GM21717 (cell line): ENCODE results near the gene OXT.

Experiments
- ATAC-seq: cut with Tn5 transposase; IDR thresholded peaks from one replicate; pipeline ENCODE4 v1.9.1; 2021; ENCODE audit warnings: mild to moderate bottlenecking, moderate library complexity; ENCODE audit not compliant: unreplicated experiment

OXT gene

GRCh38 chr20:3084283-3084985, 13.0 kb downstream of the OXT start, which contains the start of gene AVP:
Gene AVP, minus strand, starts transcription at chr20:3084724. Its CDS starts 50 bp downstream, at chr20:3084674.
- no peak for ATAC-seq

- no peak for ATAC-seq
Observed at GRCh38 chr20:3084986-3085360, 13.6 kb downstream of the OXT start.

DNA sequence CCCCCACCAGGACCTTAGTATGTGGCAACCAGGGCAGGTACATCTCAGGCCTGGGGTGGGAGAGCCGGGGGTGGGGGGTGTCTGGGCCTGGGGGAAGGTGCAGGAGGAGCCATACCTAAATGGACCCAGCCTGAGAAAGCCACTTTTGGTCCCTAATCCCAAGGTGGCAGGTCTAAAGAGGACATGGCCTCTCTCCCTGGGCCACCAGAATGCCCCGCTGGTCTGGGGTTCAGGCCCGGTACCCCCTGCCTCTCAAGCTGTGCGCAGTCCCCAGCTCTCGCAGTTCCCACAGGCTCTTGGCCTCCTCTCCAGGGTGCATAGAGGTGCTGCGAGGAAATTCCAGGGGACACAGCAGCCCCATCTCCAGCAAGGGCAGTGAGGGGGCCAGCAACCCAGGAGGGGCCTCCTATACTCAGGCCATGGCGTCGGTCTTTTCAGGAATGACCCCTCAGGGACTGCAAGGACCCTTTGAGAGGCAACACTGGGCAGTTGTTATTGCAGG, 14.2 kb downstream of the OXT start:
- ATAC-seq: no peak

- no peak for ATAC-seq
Observed at GRCh38 chr20:3088031-3088430, 16.6 kb downstream of the OXT start.

DNA sequence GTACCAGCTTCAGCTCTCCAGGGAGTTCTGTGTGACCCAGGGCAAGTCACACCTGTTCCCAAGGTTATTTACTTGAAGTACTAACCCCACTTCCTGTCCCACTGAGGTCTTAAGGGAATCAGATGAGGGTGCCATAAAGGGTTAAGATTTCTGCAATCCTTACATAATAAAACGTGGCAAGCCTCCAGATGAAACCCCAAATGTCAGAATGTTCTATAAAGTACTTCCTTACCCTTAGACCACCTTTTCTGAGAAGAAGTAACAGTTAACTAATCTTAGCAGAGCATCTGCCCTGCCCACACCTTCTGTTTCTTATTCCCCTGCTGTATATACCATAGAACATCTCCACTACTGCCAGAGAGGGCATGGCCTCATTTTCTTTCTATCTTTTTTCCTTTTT, 19.1 kb downstream of the OXT start:
- no peak for ATAC-seq

DNA sequence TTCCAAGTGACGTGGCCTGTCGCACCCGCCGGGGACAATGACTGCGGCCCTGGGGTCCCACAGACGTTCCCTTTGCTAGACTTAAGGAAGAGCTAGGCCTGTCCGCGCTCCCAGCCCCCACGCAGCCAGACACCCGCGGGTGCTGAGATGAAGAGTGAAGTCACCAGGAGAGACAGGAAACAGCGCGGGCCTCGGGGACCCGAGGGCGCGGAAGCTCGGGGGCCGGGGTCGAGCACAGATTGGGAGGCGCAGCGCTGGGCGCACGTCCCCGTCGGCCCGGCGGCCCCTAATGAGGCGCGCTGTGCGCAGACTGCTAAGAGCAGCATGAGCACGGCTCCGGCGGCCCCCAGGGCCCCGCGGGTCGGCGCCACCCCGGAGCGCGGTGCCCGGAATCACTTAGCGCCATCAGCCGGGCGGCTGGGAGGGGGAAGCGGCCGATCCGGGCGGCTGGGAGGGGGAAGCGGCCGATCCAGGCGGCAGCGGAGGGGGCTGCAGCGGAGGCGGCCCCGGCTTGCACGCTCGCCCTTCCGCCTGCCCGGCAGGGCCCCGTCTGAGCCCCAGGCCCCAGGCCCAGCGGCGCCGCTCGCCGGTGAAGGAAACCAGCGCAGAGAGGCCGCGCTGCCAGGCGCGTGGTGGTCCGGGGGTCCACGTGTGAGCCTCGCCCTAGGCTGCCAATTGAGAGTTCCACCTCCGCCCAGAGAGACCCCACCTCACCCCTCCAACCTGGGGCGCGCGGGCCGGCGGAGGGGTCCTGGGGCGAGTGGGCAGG, 21.4 kb downstream of the OXT start:
- no peak for ATAC-seq

- no peak for ATAC-seq
Observed at GRCh38 chr20:3093861-3094361, 22.5 kb downstream of the OXT start.

GRCh38 chr20:3094848-3095629, 23.6 kb downstream of the OXT start:
- no peak for ATAC-seq

- no peak for ATAC-seq
Observed at GRCh38 chr20:3100480-3100879, 29.1 kb downstream of the OXT start.

GRCh38 chr20:3101251-3101650, 29.8 kb downstream of the OXT start:
- no peak for ATAC-seq

- ATAC-seq: no peak
Observed at GRCh38 chr20:3101737-3102574, 30.5 kb downstream of the OXT start.

DNA sequence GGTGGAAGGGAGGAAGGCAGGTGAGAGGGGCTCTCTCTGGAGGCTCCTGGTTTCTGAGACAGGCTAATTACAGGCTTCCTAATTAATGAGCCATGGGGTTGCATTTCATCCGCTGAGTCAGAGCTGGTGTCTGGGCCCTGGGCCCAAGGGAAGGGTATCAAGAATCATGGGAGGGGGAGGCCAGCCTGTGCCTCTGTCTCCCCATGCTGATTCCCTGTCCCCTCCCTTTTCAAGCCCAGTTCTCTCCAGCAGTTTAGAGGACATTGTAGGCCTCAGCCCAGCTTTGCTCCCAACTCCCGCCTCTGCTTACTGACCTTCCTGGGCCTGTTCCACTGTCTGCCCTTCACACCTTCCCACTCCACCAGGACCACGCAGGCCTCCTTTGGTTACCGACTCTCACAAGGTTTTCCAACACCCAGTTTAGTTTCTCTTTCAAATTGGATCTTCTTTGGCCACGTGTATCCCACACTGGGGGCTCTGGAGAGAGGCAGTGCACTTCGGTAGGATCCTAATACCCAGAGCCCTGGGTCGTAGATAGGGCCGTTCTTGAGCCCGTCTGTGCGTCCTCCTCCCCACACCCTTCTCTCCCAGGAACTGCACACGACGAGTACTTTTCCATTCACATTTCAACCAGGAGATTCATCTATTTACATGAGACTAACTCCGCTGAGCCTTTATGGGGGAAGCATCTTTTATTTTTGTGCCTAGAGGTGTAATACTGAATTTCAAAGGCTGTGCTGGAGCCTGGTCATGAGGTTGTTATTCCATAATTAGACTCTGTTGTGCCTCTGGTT, 31.4 kb downstream of the OXT start:
- ATAC-seq: no peak

- no peak for ATAC-seq
Observed at GRCh38 chr20:3103369-3104032, 32.1 kb downstream of the OXT start.

DNA sequence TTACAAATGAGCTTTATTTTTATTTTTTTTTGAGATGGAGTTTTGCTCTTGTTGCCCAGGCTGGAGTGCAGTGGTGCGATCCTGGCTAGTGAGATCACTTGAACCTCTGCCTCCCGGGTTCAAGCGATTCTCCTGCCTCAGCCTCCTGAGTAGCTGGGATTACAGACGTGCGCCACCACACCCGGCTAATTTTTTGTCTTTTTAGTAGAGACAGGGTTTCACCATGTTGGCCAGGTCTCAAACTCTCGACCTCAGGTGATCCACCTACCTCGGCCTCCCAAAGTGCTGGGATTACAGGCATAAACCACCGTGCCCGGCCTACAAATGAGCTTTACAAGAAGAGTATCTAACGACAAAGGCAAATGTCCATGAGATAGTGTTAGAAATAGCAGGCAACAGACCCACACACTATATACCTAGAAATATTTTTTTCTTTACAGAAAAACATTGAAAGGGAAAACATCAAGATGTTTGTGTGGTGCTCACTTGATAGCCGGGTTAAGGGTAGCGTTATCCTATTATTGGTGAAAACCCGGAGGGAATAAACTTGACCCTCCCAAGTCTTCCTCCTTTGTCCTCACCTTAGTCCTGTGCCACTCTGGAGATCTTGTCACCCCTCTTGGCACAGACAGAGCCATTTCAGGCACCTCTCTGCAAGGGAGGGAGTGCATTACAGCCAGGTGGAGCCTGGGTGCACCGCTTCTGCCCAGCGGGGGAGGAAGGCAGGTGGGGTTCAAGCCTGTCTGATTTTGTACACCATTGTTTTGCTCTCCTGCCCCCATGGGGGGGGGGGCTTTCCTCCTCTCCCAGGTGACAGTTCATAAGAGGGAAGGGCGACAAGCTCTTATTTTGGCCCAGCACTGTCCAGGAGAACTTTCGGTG, 34.1 kb downstream of the OXT start:
- no peak for ATAC-seq

- ATAC-seq: no peak
Observed at GRCh38 chr20:3106185-3106584, 34.8 kb downstream of the OXT start.

DNA sequence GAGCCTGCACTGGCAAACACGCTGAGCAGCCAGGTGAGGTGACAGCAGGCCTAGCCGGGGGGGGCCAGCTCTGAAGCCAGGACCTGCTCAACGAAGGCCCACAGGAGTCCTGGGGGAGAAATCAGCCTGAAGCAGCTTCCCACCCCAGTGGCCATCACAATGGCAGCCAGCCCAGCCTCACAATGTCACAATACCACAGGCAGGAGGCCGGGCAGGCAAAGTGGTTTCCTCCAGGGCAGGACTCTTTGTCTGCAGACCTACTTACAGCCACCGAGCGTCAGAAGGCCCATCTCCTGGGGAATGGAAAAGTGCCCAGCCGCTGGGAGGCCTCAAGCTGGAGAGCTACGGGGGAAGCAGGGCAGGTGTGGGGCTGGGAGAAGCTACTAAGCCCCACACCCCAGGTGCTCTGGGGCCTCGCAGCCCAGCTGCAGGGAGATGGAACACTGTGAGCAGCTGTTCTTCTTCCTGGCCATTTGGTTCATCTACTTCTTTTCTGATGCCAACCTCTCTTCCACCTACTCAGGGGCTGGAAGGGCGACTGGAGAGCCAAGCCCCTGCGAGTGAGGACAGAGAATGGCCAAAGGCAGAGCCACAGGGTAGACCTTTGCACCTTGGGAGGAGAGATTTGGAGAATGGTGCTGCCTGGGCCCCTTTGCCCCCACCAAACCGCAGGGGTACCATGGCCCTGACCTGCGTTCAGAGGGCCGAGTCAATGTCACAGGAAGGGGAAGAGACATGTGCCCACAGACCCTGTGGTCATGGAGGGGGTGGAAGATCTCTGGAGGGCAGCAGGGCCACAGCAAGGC, 35.4 kb downstream of the OXT start:
- no peak for ATAC-seq

DNA sequence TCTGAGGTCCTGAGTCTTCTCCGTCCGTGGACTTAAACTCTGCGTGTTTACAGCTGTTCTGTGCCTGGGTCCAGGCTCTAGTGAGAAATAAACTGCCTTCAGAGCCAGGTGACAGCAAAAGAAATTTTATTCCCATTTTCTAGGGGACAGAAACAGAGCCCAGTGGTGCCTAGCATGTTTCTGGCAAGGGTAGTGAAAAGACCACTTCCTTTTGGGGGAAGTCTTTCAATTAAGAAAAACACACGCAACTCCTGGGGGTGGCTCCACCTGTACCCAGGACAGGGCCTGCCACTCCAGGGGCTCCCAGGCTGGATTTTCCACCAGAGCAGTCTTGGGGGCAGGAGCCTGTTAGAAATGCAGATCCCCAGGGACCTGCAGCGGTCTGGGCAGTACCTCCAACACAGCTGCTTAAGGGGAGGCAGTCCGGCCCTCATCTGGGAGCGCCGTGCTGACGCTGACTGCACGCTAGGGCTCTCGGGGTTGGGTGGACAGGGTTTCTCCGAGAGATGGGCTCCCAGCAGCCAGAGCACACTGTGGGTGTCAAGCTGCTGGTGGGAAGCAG, 36.1 kb downstream of the OXT start:
- no peak for ATAC-seq
